HG02588 (cell line): ENCODE results near the gene ASTN1.

ENCODE experiments used
- ATAC-seq: cut with Tn5 transposase; IDR thresholded peaks from one replicate; pipeline ENCODE4 v1.9.1; 2021; ENCODE audit warnings: mild to moderate bottlenecking, moderate library complexity; ENCODE audit not compliant: unreplicated experiment

Gene ASTN1

DNA sequence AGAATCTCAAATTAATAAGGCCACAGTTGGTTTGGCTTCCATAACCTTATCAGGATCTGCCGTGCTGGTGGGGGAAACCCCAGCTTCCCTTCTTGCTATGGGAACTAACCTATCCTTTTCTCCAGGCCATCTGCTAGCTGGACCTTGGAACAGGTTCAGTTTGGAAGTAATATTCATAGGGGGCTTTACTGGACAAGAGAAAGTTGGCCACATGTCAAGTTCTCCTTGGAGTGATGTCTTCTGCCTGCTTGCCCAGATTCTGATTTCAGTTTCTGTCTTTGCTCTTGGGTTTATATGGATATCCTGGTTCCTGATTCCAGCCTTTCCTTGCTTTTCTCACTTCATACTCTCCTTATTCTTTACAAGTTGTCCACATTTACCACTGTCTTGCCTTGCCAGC is 279.6 kb downstream of the ASTN1 start:
- ATAC-seq = no peak

DNA sequence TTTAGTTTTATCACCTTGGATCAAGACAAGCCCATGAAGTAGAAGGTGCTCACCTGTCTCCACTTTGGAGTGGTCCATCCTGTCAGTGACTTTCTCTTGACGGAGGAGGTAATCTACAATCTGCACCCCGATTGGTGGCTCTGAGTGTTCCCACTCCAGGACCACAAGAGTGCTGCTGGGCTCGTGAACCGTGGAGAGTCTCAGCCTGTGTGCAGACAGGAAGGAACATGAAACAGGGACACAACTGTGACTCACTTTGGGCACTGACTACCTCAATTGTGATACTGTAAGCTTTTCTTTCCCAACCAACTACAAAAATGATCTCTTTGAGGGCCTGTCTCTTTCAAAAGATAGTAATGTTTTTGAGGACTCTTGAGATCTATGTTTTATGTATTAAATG is 280.2 kb downstream of the ASTN1 start:
- ATAC-seq = no peak

- ATAC-seq = peak; percentile 62
Measured at GRCh38 chr1:176880955-176881595, 283.4 kb downstream of the ASTN1 start.

DNA sequence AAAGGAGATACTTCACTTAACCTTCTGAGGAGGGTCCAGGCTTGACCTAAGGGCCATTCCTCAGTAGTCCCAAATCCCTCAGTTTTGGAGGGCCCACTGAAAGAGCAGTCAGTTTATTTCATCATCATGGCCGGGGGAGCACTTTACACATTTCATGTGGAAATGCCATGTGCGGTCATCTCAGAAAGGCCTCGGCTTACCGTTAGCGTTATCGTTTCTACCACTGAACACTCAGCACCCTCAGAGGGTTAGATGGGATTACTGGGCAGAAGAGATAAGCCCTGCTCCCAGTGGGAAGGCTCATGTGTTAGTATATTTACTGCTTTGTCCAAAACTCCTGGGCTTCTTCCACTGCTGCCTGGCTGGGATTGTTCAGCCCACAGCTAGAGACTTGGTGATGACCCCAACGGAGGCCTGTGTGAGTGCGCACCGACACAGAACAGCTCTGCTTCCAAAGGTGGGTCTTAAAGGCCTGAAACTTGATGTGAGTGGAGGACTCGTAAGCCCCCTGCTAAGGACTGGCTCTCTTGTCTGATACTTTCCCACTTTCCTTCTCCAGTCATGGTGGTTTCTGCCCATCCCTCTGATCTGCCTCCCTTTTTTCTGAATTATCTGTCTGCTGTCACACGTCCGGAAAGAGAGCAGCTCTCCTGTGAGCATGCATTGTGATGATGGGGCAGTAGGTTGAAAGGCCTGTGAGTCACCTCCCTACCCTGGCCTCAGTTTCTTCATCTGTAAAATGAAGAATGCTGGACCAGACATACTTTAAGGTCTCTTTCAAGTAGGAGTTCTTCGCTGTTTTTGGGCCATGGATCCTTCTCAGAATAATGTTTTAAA is 284.5 kb downstream of the ASTN1 start:
- no peak for ATAC-seq

DNA sequence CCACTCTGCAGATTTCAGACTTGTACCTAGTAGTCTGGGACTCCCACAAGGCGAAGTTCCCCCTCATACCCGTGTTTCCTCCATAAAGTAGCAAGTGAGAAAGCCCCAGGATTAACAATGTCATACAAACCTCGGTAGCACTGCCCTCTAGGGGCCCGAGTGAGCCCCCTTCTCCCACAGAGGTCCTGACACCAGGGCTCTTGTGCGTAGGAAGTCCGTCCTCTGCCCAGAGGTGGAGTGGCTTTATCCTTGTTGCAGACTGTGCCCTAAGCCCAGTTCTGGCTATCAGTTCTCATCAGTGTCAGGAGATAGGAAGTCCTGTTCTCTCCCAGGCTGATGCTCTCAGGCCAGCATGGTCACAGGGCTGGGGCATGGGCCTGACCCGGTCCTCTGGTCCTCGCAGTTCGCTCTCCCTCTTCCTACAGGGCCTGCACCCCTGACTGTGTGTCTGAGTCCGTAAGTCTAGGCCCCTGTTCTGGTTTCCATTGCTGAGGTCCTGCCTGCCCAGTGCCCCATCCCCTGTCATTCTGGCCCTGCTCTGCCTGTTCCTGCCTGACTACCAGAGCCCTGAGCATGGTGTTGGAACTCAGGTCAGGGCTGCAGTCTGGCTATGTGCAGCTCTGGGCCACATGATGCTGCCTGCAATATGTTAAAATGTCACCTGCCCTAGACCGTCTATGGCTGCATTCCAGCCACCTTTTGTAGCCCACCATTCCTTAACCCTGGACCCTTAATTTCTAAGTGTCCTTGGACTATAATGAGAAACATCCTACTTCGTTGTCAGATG is 285.6 kb downstream of the ASTN1 start:
- ATAC-seq = no peak

DNA sequence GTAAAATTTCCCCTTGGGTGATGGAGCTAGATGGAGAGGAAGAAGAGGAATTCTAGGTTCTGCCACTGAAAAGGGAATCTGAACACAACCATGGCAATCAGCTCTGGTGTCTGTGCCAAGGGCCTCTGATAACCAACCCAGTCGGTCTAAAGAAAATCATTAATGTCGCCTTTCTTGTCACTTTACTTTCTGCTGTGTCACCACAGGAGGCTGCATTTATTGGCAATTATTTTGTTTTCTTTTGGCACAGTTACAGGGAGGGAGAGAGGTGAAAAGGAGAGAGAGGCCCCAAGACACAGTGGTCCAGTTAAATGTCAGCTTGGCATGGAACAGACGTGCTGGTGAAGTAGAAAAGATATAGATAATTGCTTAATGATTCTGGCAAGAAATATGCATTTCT is 287.0 kb downstream of the ASTN1 start:
- ATAC-seq = no peak

DNA sequence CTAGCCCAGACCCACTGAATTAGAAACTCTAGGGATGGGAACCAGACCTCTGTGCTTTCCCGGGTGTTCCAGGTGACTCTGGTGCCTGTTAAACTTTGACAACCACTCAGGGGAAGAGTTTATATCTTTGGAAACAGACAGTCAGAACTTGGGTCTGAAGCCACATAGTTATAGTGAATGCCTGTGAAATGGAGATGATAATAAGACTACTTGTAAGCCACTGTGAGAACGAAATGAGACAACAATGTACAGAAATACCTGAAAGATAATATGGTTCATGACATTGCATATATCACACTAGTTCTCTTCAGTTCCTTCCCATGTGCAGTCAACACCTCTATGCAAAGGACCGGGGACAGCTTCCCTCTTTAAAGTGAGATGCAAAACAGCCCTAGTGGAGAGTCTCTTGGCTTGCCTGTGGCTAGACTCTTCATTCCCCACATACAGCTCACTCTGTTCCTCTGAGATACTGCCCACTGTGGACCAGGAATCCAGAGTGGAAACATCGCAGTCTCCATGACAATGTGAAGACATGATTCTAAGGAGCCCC is 287.5 kb downstream of the ASTN1 start:
- ATAC-seq = no peak

DNA sequence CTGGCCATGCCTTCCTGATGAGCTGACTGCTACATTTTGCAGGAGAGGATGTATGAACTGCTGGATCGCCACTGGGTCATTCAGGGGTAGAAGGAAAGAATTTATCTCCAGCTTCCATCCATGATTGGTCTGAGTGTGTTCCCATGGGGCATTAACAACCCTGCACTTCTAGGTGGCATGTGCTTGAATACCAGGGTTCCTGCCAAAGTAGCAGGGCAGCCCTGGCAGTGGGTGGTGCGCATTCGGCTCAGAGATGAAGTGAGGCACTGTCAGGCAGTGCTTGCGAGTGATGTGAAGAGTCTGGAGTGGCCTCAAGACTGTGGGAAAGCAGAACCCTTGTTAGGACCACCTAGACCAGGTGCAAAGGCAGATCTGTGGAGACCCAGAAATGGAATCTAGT is 294.9 kb downstream of the ASTN1 start:
- ATAC-seq = no peak

DNA sequence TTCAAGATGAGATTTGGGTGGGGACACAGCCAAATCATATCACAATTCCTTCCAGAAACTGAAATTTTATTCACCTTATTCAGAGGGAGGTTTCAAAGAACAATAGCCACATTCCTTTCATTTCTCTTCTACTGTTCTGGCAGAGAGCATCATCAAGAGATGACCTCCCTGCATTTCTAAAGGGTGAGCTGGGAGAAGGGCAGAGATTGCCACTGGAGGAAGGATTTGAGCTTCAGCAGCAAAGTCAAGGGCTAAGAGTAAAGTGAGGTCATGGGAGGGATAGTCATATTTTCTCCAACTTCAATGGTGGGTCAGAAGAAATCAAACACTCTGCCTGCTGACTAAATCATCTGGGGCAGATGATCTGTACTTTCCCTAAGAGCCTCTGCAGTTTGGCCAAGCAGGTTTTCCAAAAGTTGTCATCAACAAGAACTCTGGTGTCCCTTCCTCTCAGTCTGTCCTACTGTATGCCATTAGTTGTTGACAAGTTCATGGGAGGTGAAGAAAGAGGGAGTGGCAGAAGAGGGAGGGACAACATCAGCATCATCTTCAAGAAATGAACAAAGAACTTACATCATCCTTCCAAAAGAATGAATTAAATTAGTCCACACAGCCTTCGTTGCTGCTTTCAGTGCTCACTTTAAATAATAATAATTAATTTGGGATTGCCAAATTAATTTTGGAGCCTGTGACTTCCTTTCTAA is 298.3 kb downstream of the ASTN1 start:
- no peak for ATAC-seq

- ATAC-seq = no peak
Measured at GRCh38 chr1:176864211-176864610, 300.3 kb downstream of the ASTN1 start.

DNA sequence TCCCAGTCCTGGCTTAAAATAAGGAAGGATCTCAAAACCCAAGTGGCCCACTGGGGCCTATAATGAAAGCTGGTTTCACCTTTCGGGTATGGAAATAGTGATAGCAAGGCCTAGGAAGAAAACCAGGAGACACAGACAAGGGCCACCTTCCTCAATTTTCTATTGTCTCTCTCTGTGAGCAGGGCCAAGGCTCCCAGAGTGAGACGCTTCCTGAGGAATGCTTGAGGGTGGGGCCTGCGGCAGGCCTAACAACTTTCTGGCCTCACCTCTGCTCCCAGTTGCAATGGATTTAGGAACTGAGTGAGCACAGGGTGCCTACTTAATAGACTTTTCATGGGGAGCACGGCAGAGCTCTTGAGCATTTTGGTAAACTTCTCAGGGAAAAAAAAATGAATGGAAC is 300.9 kb downstream of the ASTN1 start:
- ATAC-seq = no peak

- no peak for ATAC-seq
Measured at GRCh38 chr1:176858433-176858916, 306.0 kb downstream of the ASTN1 start.

DNA sequence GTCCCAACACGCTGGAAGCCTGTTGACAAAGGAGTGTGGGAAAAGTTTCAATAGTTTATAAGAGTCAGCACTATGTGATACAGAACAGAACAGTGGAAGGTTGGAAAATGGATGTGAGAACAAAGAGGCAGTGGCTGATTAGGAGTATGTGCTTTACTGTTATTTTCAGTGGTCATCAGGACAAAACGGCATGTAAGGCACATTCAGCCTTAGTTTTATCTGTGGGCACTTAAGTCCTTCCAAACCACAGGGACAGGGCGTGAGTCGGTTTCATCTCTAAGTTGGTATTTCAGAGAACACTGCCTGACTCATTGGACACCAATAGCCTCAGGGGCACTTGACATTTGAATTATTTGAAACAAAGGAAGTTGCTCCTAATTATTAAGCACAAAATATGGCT is 306.9 kb downstream of the ASTN1 start:
- ATAC-seq = no peak

DNA sequence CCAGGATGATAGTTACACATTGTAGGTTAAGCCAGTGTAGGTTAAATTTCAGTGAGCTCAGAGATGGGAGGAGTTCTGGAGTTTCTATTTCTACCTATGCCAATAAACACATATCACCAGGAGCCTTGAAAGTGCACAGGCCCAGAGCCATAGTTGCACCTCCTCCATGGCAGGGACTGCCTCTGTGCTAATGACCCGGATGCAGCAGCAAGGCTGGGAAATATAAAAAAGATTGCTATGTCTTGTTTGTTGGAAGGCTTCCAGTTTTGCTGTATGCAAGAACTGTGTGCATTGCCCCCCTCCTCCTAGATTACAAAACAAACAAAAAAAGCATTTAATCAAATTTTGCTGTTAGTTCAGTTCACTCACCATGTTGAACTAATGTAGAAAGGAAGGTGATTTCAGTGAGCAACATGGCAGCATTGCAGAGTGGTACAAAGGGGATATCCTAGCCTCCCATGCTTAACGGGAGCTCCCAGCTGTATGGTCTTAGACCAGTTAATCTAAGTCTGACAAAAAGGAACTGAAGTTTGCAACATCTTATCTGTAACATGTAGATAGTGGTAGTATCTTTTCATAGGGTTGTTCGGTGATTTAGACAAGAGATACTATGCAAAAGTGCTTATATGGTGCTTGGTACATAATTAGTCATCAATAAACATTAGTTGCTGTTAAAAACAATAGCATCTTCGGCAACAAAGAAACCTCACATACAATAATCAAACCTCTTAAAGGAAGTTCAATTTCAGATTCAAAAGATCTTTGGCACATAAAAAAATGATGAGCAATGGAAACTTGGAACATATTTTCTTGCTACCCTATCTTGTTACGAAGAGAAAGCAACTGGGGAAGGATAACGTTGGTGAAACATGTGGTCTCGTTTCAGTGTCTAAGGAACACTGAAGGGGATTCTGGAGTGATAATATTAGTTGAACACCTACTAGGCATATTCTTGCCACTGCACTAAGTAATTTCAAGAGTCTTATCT is 309.5 kb downstream of the ASTN1 start:
- ATAC-seq = no peak

DNA sequence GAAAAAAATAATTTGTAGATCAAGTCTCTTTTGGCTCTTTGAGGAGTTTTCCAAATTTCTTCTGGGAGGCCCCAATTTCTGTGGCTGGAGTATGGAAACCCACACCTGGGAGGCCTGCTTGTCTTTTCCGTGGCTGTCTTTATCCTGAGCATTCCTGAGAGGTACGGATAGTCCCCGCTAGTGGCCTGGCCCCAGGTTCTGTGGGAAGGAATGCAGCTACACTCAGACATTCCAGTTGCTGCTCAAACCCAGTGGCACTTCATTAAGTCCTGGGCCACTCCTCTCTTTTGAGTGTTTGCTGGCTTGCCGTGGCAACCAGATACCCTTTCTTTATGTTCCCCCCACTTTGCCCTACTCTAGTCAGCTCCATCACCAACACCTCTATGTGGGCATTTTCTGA is 310.4 kb downstream of the ASTN1 start:
- ATAC-seq = no peak

DNA sequence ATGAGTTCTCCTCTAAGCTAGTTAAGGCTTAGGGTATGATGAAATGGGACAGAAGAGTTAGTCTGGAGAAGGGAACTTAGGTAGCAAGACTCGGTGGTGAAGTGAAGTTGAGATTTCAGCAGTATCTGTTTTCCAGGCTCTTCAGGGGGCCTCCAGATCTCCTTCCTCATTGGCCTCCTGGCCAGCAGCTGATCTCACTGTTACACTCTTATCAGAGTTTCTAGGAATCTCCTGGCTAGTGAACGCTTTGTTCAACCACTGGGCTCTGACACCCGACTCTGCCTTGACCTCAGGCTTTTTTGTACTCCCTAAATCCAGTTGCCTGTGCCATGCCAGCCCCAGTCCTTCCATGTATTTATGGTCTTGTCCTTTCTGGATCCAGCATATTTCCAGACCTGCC is 311.0 kb downstream of the ASTN1 start:
- ATAC-seq = no peak

GRCh38 chr1:176852124-176852523 is 312.4 kb downstream of the ASTN1 start:
- ATAC-seq = no peak

DNA sequence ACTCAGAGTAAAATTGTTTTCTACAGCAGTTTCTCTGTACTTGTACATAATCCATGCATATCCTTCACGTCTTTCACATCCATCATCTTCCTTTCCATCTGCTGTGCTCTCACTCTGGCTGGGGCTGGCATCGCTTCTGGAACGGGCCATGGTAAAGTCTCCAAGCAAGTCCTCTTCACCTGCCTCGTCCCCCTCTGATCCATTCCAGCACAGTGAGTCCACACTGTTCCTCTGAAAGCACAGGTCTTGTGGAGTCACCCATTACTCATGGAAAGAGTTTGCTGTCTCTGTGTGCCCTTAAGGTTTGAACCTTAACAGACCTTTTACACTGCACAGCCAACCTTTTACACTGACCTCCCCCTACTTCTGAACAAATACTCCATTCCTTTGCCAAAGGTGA is 313.6 kb downstream of the ASTN1 start:
- ATAC-seq = no peak

GRCh38 chr1:176849281-176849680 is 315.2 kb downstream of the ASTN1 start:
- no peak for ATAC-seq

- no peak for ATAC-seq
Measured at GRCh38 chr1:176847052-176847451, 317.5 kb downstream of the ASTN1 start.
